HL-60 (cell line): ENCODE measurements around the gene RTKN.

ENCODE experiments used
- DNase-seq, 2 experiments: peaks; one replicate each; pipeline ENCODE4 v3.0.0-alpha.2; 2010 to 2020; ENCODE audit warnings: low read depth in 1 of 2, low spot score in 1 of 2
- H3K27ac ChIP-seq: fragments of 250-450 bp; sonication (Bioruptor Pico); replicated peaks from 2 replicates; pipeline ENCODE4 v1.5.1; 2020; ENCODE audit warnings: mild to moderate bottlenecking, moderate library complexity
- H3K27me3 ChIP-seq: fragments of 250-450 bp; sonication (Bioruptor Pico); 2 replicates; pipeline ENCODE4 v1.5.1; 2021; ENCODE audit warnings: mild to moderate bottlenecking, moderate library complexity; ENCODE audit not compliant: insufficient read depth, poor library complexity, severe bottlenecking
- H3K4me3 ChIP-seq: replicated peaks from 2 replicates; pipeline ENCODE4 v1.5.1; 2011; ENCODE audit warnings: mild to moderate bottlenecking, control low read depth, low read length; ENCODE audit not compliant: insufficient read depth
- CTCF ChIP-seq: IDR thresholded peaks from one replicate; pipeline ENCODE4 v1.5.1; 2011; ENCODE audit warnings: low read length, control low read depth, inconsistent platforms; ENCODE audit not compliant: insufficient read depth
- GABPA ChIP-seq: IDR thresholded peaks from 2 replicates; pipeline ENCODE4 v1.6.1; 2012; ENCODE audit warnings: low read depth
- POLR2AphosphoS5 ChIP-seq: IDR thresholded peaks from 2 replicates; pipeline ENCODE4 v1.6.1; 2012; ENCODE audit warnings: low read depth
- REST ChIP-seq: IDR thresholded peaks from 2 replicates; pipeline ENCODE4 v1.6.1; 2012; ENCODE audit warnings: low read depth; ENCODE audit not compliant: insufficient replicate concordance
- SPI1 ChIP-seq: IDR thresholded peaks from 2 replicates; pipeline ENCODE4 v1.6.1; 2012; ENCODE audit warnings: low read depth, mild to moderate bottlenecking, borderline replicate concordance

Gene RTKN

GRCh38 chr2:74425523-74425922 is 16.2 kb downstream of the RTKN start:
- Histone ChIP-seq H3K4me3 (no peak overlapping the region), H3K27ac (no peak overlapping the region), H3K27me3 (no peaks in the 10 kb centered on the region)
- TF ChIP-seq SPI1, result no peak
- TF ChIP-seq GABPA, result no peak
- TF ChIP-seq POLR2AphosphoS5, result no peak
- no peak for DNase-seq

- Histone ChIP-seq H3K4me3 (no peak overlapping the region), H3K27ac (no peak overlapping the region)
- DNase-seq, result no peak
Measured at GRCh38 chr2:74424995-74425406, 16.7 kb downstream of the RTKN start.

GRCh38 chr2:74424139-74424992 is 17.4 kb downstream of the RTKN start:
- no peak overlapping the region for H3K27ac ChIP-seq
- TF ChIP-seq REST (no peak), CTCF (no peak), GABPA (no peak), SPI1 (no peak), POLR2AphosphoS5 (no peak)
- DNase-seq, result no peak
- H3K27me3 ChIP-seq, result peaks cover 2% of the 10 kb centered on the region
- H3K4me3 ChIP-seq, result no peak overlapping the region

More at GRCh38 chr2:74424995-74425406, 16.7 kb downstream of the RTKN start:
- H3K27me3 ChIP-seq, result no peaks in the 10 kb centered on the region
- TF ChIP-seq CTCF, result no peak
- TF ChIP-seq REST, result no peak
- no peak for TF ChIP-seq POLR2AphosphoS5
- TF ChIP-seq GABPA, result no peak
- TF ChIP-seq SPI1, result no peak

GRCh38 chr2:74423231-74424095 is 18.3 kb downstream of the RTKN start:
- Histone ChIP-seq H3K4me3 (no peak overlapping the region), H3K27ac (no peak overlapping the region), H3K27me3 (peaks cover 5% of the 10 kb centered on the region)
- TF ChIP-seq POLR2AphosphoS5 (no peak), GABPA (no peak), REST (no peak), SPI1 (no peak), CTCF (no peak)
- no peak for DNase-seq
